CD4-positive, alpha-beta T cell treated with Interleukin-4 for 4 hours (primary cell): Measurements from ENCODE around the gene MGLL.

Source experiments
- DNase-seq: peaks from one replicate; pipeline ENCODE4 v3.0.0-alpha.2; 2020

MGLL gene

DNA sequence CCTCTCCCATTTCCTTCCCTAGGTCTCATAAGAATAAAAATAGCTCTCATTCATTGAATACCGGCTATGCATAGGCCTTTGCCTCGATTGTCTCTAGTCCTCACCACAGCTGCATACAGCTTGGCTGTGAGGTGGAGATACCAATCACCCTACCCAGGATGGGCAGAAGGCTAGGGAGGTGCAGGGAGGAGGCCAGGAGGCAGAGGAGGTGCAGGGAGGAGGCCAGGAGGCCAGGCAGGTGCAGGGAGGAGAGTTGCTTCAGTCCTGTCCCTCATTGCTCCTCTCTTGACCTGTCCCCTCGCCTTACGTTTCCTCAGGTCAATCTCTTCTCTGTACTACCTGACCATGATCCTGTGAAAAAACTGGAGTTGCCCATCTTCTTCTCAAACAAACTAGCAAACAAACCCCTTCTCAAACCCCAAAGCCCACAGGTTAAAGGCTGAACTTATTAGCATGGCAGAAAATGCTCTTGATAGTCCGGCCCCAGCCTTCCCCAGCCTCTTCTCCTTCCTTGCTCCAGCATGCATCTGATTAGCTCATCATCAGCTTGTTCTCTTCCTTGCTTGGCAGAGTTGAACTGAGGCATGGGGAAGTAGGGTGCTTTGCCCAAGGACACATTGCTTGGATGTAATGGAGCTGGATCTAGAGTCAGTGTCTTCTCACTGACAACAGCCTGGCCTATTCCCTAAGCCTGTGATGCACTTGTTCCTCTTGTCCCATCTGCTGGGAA, 177.5 kb downstream of the MGLL start:
- no peak for DNase-seq

DNA sequence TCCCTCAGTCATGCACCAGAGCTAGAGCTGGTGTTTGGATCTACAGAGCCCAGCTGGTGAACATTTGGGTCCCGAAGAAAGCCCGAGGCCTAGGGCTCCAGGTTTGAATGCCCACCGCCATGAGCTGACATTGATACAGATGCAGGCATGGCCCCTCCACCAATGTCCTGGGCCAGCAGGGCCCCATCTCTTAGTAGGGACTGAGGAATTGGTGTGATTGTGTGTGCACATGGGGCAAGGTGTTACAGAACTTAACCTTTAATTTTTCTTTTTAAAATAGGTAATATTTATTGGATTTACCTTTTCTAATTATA, 182.3 kb downstream of the MGLL start:
- no peak for DNase-seq

DNA sequence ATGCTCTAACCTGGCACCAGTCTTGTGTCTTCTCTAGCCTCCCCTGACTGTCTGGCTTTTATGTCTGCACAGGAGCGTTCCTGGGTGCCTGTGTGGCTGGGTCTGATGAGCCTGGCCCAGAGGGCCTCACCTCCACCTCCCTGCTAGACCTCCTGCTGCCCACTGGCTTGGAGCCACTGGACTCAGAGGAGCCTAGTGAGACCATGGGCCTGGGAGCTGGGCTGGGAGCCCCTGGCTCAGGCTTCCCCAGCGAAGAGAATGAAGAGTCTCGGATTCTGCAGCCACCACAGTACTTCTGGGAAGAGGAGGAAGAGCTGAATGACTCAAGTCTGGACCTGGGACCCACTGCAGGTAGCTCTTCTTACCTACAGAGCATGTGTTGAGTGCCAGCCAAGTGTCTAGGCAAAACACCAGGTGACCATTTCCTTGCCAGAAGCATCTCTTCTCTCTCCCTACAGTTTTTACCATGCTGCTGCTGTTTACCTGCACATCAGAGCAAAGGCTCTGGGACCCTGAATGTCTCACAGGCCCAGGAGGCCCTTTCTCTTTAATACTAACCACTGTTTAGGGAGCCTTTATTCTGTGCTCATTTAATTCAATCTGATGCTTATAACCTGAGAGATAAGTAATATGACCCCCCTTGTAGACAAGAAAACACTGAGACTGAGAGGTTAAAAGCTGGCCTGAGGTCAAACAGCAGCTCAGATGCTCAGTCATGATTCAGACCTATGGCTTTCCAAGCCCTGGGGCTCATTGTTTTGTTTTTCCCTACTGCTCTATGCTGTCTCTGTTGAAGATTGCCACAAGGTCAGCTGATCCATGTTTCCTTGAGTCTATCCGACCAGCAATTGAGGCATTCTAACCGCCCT, 182.9 kb downstream of the MGLL start:
- DNase-seq = no peak
